Chondrocyte (in vitro differentiated cells): ENCODE measurements around the gene RER1. TPM values are rescaled to one million over a fixed set of nuclear protein-coding genes. Genes with fewer than 3 reads are reported as not detected.
A peak's percentile ranks its signal among the peaks of the same experiment; 100 is the strongest.

Experiments used
- DNase-seq: peaks from one replicate; pipeline ENCODE4 v3.0.0; 2021; ENCODE audit warnings: mixed read lengths, low spot score
- H3K27ac Mint-ChIP-seq: one replicate; pipeline ENCODE4 v1.8.0; 2021; ENCODE audit warnings: mild to moderate bottlenecking, moderate library complexity, mixed read lengths; ENCODE audit not compliant: unreplicated experiment
- H3K27me3 Mint-ChIP-seq: 2 replicates; pipeline ENCODE4 v1.8.0; 2021; ENCODE audit warnings: low read depth, mixed read lengths
- H3K36me3 Mint-ChIP-seq: 2 replicates; pipeline ENCODE4 v1.8.0; 2021; ENCODE audit warnings: low read depth, mixed read lengths
- H3K4me1 Mint-ChIP-seq: 2 replicates; pipeline ENCODE4 v1.8.0; 2021; ENCODE audit warnings: low read depth, mild to moderate bottlenecking, mixed read lengths
- H3K4me3 Mint-ChIP-seq: one replicate; pipeline ENCODE4 v1.8.0; 2021; ENCODE audit warnings: mild to moderate bottlenecking, moderate library complexity, mixed read lengths; ENCODE audit not compliant: unreplicated experiment
- H3K9me3 Mint-ChIP-seq: 2 replicates; pipeline ENCODE4 v1.8.0; 2021; ENCODE audit warnings: low read depth, mixed read lengths
- CTCF ChIP-seq: fragments of 200-600 bp; sonication (generic); IDR thresholded peaks from 2 replicates; pipeline ENCODE4 v1.5.0; 2021; ENCODE audit warnings: antibody characterized with exemption, mild to moderate bottlenecking, moderate library complexity
- total RNA-seq: library from RNA; stranded (reverse); gene quantifications from 3 replicates; pipeline ENCODE4 v1.2.1, GENCODE V29; 2021

Gene RER1
- total RNA-seq, 1 donor from 2014 or later: 158 TPM

- DNase-seq: no peak
- Mint-ChIP-seq H3K36me3 (no peaks in the 10 kb centered on the region), H3K4me1 (peaks cover 18% of the 10 kb centered on the region), H3K9me3 (no peaks in the 10 kb centered on the region), H3K27me3 (peaks cover 5% of the 10 kb centered on the region), H3K27ac (peak overlapping the region; percentile 55), H3K4me3 (peak overlapping the region; percentile 69)
- TF ChIP-seq CTCF: no peak
Measured at GRCh38 chr1:2413495-2414296, 22.1 kb downstream of the RER1 start.

- Mint-ChIP-seq H3K27ac (peak overlapping the region; percentile 55), H3K4me3 (peak overlapping the region; percentile 69), H3K9me3 (no peaks in the 10 kb centered on the region), H3K27me3 (peaks cover 10% of the 10 kb centered on the region), H3K4me1 (peaks cover 18% of the 10 kb centered on the region), H3K36me3 (no peaks in the 10 kb centered on the region)
- no peak for DNase-seq
- TF ChIP-seq CTCF: peak; percentile 98
Measured at GRCh38 chr1:2414297-2414958, 22.8 kb downstream of the RER1 start.

GRCh38 chr1:2415337-2415736, 23.7 kb downstream of the RER1 start:
- H3K4me3 Mint-ChIP-seq: no peak overlapping the region
- no peak for DNase-seq
- H3K27me3 Mint-ChIP-seq: peaks cover 10% of the 10 kb centered on the region
- TF ChIP-seq CTCF: no peak
- no peaks in the 10 kb centered on the region for H3K9me3 Mint-ChIP-seq
- no peaks in the 10 kb centered on the region for H3K36me3 Mint-ChIP-seq
- H3K27ac Mint-ChIP-seq: no peak overlapping the region
- H3K4me1 Mint-ChIP-seq: peaks cover 18% of the 10 kb centered on the region

- no peak overlapping the region for H3K27ac Mint-ChIP-seq
Measured at GRCh38 chr1:2415801-2416208, 24.2 kb downstream of the RER1 start.

More at GRCh38 chr1:2415801-2416208, 24.2 kb downstream of the RER1 start:
- DNase-seq: no peak
- Mint-ChIP-seq H3K9me3 (no peaks in the 10 kb centered on the region), H3K36me3 (no peaks in the 10 kb centered on the region), H3K4me1 (peaks cover 15% of the 10 kb centered on the region), H3K4me3 (no peak overlapping the region), H3K27me3 (peaks cover 10% of the 10 kb centered on the region)
- TF ChIP-seq CTCF: no peak
